Stimulated activated CD4-positive, alpha-beta T cell treated with anti-CD3 and anti-CD28 coated beads, Interleukin-2, amount 100 ng/mL, for 24 hours (primary cell): ENCODE measurements around the gene NFATC1.
A peak's percentile ranks its signal among the peaks of the same experiment; 100 is the strongest.

ENCODE experiments used
- DNase-seq, 2 donors: peaks; one replicate each; pipeline ENCODE4 v3.0.0-alpha.2; 2020

Gene NFATC1

DNA sequence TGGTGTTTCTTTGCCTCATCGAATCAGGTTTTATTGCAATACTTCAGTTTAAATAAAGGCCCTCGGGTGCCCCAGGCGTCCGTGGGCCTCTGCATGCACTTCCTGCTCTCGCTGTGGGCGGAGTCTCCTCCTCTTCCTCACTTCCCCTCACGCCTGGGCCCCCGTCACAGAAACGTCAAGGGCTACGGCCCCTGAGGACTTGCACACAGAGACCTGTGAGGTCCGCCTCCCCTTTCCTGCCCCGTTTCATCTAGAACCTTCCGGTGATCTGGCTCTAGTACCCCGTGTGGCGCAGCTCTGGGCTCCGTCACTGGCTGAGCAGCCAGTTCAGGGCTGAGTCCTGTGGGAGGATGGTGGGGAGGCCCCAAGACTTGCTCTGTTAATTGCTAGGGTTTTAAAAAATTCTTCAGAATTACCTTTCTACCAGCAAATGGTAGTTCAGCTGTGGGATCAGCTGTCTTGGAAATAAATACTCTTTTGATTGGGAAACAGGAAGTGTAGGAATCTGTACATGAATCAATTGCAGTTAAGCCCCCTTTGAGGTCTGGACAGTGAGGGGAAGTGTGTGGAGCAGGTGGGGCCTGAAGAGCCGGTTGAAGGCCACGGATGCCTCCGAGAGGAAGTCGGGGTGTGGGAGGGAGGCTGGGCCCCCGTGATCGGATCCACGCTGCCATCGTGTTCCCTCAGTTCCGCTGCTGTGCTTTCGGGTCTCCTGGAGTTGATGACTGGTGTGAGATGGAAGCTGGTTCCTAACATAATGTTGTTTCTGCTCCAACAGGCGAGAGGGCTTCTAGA lies 10.2 kb downstream of the NFATC1 start:
- peak; percentile 82 to 84 for DNase-seq

DNA sequence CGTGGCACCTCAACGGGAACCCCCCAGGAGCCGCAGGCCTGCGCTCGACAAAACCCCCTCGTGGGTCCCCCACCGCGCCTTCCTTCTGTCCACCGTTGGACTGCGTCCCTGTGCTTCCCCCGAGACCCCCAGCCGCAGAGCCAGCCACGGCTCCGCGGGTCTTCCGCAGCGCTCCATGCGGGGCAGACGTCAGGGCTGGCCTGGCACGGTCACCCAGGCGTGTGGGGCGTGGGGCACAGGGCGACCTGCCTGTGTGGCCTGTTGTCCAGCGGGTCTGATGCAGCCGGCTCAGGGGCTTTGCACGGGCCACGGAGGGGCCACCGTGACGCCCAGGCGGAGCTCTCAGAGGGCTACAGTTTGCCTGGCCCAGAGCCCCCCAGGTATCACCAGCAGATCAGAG lies 11.0 kb downstream of the NFATC1 start:
- no peak for DNase-seq

DNA sequence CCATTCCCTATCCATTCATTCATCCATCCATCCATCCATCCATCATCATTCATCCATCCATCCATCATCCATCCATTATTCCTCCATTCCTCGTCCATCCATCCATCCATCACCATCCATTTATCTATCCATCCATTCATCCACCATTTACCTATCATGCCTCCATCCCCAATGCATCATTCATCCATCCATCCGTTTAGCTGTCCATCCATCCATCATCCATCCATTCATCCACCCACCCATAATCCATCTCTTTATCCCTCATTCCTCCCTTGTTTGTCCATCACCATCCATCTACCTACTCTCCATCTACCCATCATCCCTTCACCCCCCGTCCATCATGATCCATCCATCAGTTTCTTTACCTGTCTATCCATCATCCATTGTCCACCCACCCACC lies 13.6 kb downstream of the NFATC1 start:
- DNase-seq = no peak

DNA sequence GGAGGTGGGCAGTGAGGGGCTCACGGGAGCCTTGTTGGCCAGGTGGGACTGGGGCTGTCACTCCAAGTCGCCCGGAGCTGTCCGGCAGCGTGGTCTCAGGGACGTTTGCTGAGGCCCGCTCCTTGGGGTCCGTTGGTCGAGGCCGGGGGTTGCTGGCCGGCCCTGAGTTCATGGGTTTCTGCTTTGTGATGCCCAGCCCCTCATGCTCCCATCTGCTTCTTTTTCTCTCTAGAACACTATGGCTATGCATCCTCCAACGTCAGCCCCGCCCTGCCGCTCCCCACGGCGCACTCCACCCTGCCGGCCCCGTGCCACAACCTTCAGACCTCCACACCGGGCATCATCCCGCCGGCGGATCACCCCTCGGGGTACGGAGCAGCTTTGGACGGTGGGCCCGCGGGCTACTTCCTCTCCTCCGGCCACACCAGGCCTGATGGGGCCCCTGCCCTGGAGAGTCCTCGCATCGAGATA lies 14.5 kb downstream of the NFATC1 start:
- no peak for DNase-seq

DNA sequence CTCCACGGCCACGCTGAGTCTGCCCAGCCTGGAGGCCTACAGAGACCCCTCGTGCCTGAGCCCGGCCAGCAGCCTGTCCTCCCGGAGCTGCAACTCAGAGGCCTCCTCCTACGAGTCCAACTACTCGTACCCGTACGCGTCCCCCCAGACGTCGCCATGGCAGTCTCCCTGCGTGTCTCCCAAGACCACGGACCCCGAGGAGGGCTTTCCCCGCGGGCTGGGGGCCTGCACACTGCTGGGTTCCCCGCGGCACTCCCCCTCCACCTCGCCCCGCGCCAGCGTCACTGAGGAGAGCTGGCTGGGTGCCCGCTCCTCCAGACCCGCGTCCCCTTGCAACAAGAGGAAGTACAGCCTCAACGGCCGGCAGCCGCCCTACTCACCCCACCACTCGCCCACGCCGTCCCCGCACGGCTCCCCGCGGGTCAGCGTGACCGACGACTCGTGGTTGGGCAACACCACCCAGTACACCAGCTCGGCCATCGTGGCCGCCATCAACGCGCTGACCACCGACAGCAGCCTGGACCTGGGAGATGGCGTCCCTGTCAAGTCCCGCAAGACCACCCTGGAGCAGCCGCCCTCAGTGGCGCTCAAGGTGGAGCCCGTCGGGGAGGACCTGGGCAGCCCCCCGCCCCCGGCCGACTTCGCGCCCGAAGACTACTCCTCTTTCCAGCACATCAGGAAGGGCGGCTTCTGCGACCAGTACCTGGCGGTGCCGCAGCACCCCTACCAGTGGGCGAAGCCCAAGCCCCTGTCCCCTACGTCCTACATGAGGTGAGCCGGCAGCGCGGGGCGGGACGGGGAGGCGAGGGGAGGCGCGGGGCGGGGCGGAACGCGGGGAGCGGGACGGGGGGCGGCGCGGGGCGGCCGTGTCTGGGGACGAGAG lies 15.2 kb downstream of the NFATC1 start:
- no peak for DNase-seq

DNA sequence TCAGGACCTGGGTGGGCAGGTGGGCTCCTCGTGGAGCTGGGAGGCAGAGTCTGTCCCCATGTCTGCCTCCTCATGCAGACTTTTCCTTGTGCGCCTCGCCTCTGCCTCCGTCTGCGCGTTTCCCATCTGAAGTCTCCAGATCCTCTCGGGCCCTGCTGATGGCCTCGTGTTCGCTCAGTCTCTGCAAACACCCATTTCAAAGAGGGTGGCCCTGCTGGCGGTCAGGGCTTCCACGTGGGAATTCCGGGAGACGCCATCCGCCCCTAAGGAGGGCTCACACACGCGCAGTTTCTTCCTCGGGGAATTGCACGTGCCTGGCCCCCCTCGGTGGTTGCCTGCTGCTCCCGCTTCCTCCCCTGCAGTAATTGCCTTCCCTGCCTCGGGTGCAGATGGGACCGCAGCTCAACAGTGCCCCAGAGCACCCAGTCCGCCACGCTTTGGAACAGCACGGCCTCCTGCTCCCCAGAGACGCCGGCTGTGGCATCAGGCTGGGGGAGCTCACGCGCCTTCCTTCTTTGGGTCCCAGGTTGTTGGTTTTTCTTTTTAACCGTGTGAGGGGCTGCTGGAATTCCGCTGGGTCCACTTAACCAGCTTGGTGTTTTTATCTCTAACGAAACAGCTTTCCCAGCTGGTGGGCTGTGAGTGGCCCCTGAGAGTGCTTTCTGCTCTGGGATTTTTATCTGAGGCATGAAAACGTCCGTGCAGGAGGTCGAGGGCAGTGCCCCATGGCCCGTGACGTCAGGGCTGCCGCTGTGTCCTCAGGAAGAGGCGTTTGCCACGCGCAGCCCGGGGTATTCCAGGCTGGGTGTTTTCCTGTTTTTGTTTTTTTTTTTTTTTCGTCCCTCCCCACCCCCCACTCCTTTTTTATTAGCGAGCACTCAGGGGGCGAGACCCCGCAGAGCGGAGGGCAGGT lies 16.1 kb downstream of the NFATC1 start:
- no peak for DNase-seq

DNA sequence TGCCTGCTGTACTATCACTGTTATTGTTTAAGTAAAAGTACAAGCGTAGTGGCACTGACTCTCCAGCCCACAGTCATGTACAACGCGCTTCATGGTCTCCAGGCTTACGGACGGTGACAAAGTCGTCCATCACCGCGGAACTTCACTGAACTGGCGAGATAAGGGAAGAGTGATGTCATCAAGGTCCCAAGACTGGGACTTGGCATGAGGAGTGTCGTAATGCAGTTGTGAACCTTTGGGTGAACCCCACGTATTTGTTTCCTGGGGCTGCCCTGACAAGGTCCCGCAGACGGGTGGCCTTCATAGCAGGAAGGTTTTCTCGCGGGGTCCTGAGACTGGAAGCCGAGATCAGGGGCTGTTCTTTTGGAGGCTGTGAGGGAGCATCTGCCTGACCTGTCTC lies 17.3 kb downstream of the NFATC1 start:
- DNase-seq = no peak

DNA sequence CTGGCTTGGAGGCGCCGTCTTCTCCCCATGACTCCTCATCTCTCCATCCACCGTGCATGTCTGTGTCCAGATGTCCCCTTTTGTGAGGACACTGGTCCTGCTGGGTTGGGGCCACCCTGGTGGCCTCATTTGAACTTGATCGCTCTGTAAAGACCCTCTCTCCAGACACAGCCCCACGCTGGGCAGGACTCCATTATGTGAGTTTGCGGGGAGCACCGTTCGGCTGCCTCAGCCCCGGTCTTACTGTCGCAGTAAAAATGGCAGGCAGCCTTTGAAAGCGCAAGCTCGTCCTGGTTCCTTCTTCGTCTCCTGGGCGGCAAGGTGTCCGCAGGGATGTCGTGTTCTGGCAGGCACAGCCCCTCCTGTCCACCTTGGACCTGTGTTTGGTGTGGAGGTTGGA lies 17.7 kb downstream of the NFATC1 start:
- DNase-seq = no peak

DNA sequence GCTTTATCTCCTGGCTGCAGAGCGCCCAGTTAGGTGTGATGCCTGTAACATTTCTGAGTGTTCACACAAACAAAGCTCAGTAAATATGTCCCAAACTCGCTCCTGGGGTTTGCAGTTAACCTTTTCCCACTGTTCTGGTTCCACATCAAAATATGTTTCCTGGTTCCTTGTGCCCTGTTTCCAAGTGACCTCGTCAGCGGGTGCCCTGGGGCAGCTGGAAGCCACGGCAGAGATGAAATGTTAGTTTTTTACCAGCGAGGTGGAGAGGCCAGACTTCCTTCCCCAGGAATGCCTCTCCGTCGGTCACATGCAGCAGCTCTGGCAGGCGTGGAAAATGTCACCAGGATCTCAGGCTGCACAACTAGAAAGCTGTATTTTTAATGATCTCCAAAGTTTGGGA lies 18.2 kb downstream of the NFATC1 start:
- DNase-seq = no peak

DNA sequence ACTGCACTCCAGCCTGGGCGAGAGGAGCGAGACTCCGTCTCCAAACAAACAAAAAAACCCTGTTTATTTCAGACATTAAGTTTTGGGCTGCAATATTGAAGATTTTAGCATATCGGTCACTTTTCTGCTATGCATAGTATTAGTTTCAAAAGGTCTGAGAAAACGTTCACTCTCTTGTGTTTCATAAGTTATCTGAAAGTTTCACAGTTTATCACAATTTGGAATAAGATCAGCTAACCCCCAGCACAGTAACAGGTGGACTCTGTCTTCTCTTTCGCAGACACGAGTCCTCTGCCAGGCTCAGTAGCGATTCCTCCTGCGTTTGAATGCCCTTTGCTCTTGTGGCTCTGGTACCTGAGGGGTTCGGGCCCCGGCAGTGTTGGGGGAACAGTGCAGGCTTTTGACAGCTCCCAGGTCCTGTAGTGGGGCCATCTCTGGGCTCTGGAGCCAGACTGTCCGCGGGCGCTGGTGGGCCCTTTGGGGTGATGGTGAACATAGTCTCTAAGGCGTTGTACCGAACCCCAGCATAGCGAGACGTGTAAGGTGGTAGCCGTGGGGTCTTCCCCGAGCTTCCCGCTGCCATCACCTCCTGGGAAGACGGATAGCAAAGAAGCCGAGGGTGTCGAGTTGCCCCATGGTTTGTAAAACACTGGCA lies 20.4 kb downstream of the NFATC1 start:
- no peak for DNase-seq

DNA sequence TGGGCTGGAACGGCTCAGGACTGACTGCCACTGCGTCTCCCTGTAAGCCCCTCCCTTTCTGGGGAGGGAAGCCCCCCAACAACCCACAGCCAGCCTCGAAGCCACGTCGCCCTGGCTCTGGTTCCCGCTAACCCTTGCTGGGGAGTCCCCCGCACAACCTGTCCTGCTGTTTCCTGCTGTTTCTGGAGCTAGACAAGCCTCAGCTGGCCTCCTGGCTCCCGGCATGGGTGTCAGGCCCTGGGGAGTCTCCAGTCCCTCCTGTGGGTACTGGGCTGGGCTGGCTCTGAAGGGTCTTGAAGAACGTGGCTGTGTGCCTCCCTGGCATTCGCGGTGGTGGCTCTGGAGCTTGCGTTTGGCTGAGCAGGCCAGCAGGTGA lies 20.9 kb downstream of the NFATC1 start:
- no peak for DNase-seq

DNA sequence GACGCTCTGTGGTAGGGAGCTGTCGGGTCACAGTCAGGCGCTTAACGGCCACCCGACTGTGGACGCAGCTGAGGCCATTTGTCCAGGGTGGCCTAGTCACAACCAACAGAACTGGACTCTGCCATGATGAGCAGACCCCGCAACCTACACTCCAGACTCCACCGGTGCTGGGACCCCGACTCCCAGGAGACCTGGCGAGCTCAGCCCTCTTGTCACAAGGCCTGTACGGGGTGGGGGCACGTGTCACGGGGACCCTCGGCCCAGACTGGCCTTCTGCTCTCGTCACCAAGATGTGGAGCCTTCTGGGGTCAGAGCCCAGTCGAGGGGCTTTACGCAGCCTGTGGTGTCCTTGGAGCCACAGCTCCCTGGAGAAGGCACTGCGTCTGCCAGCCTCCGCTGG lies 22.5 kb downstream of the NFATC1 start:
- DNase-seq = no peak

DNA sequence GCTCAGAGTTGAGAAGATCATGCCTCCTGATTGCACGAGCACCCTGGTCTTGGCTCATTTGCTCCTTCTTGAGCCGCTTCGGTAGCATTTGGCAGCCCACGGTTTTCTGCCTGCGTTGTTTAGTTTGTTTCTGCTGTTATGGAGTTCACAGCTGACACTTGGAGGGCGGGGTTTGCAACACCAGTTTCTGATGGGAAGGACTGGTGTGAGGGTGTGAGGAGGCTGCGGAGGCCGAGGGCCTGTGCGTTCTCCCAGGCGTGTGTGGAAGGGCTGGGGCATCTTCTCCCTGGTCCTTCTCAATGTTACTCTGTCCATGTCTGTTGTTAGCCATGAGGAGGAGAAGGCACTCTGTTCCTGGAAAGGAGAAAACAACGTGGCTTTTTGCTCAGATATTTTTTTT lies 22.9 kb downstream of the NFATC1 start:
- DNase-seq = no peak

DNA sequence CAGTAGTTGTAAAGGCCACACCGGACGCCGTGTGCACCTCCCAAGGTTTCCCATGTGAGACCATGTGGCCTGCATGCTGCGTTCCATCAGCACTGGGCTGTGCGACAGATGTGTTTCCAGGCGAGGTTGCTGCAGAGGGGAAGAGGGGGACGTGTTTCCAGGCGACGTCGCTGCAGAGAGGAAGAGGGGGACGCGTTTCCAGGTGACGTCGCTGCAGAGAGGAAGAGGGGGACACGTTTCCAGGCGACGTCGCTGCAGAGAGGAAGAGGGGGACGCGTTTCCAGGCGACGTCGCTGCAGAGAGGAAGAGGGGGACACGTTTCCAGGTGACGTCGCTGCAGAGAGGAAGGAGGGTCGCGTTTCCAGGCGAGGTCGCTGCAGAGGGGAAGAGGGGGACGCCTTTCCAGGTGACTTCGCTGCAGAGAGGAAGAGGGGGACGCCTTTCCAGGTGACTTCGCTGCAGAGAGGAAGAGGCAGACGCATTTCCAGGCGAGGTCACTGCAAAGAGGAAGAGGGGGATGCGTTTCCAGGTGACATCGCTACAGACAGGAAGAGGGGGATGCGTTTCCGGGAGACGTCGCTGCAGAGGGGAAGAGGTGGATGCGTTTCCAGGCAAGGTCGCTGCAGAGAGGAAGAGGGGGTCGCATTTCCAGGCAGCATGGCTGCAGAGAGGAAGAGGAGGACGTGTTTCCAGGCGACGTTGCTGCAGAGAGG lies 24.5 kb downstream of the NFATC1 start:
- DNase-seq = no peak

DNA sequence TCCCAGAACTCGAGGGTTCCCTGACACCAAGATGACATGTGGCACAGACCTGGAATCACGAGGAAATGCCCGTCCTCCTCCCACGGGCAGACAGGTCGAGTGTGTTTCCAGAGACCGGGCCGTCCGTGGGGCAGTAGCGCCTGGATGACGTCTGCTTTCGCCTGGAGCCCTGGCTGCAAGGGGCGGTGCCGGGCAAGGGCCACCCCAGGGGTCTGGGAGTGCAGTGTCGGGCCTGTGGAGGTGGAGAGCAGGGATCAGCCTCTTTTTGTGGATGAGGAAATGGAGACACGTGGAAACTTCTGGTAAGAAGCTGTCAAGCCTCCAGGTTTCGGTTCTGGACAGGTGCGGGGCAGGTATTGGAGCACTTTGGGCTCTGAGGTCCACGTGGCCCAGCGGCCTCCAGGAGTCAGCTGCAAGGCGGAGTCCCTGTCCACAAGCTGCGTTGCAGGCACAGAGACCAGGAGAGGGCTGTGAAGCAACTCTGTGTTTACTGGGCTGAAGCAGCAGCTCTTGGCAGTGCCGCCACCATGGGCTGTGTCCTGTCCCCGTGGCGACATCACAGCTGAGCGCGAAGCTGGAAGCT lies 25.6 kb downstream of the NFATC1 start:
- no peak for DNase-seq

DNA sequence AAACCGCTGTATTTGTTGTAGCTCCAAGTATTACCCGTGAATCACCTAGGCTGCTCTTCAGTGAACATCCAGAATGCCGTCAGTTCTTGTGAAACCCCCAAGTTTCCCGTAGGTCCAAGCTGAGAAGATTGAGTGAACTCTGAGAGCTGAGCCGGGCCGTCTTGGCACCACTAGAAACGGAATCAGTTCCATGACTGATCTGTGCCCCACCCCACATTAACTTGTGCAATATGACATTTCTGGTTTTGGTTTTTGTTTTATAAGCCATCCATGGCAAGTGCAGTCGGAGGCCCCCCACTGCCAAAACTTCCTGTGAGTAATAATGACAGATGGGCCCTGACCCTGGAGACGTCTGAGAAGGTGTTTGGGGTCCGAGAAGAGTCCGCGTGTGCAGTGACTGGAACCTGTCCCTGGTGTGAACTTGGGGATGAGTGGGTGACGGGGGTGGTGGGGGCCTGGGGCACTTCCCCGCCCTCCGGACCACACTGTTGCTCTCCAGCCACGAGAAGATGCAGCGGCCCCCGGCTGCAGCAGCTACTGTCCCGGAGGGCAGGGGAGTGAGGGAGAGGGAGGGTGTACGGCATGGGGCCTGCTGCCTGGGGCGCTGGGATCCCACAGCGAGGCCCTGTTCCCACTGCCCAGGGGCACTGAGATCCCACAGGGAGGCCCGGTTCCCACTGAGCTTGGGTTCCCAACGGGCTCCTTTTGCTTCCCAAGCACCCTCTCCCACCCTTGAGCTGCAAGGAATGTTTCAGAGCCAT lies 26.5 kb downstream of the NFATC1 start:
- no peak for DNase-seq

DNA sequence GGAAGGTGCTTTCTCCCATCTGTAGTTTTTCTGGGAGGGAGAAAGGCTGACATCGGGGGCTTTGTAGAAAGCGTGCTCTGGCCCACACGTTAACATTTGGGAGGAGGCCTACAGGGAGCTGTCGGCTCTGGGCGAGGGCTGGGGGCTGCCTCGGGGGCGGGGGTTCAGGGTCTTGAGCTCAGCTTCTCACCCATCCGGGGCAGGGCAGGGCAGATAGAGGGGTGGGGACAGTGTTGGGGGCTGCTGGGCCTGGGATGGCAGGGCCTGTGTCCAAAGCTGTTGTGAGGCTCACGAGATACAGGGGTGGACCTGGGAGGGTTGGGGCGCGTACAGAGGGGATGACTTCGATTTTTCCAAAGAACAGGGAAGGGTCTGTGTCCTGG lies 27.0 kb downstream of the NFATC1 start:
- no peak for DNase-seq

DNA sequence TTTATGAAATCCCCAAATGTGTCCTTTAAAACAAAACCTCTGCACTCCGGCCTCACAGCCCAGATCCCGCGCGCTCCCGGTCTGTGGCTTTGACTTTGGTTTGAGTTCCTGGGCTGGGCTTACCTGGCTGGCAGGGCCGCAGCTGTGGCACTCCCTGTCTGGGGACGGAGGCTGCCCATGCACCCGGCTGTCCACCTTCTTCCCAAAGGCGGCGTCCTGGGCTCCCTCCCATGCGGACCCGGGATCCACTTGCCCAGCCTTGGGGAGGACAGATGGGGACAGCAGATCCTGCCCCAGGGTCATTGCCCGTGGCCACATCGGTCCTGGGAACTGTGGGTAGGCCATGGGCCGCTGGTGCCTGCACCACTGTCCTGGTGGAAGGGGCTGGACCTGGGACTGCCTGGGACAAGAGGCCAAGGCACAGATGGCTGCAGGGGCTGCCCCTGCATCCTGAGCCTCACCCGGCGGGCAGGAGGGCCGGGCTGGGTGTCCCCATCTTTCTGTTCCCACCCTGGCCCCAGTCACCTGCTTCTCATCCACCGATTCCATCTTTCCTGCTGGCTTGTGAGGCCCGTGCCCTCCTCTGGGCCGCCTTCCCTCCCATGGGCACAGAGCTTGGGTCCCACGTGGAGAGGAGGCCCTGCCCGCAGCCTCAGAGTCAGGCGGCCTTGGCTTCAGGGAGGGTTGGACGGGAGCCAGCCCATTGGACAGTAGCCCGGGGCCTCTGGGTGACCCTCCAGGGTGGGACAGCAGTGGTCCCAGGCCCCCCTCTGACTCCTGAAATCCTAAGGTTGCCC lies 27.7 kb downstream of the NFATC1 start:
- DNase-seq = no peak

DNA sequence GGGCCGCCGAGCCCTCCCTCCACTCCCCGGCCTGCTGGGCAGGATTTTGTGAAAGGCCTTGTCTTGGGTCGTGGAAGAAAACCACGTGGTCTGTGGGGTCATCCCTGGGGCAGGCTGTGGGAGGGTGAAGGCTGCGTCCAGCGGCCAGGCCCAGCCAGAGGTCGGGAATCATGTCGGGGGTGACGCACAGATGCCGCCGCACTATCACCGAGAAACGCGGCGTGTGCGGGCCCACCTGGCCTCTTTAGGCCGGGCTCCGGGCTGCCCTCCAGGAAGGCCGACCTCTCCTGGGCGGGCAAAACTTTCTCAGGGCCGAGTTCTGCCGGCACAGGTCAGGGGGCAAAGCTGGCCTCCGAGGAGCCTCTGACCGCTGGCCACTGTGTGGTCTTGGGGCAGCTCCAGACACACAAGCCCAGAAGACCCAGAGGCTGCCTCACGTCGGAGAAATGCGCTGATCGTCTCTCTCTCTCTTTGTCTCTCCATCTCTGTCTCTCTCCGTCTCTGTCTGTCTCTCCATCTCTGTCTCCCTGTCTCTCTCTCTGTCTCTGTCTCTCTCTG lies 28.4 kb downstream of the NFATC1 start:
- DNase-seq = no peak
